ENCODE measurements around the gene BCL7C.

Gene BCL7C

GRCh38 chr16:30920891-30921290, 27.0 kb upstream of the BCL7C start:
- H3K4me1 ChIP-seq: peaks cover 28 to 62% (median 48%) of the 10 kb centered on the region in 10 experiments
- H3K9ac ChIP-seq: peak overlapping the region in 9 of 11 experiments; percentile 20 to 94 (median 86); a peak in 15 of 22 replicates
- peak overlapping the region; percentile 75 to 93 (median 86) for H3K4me2 ChIP-seq

GRCh38 chr16:30918614-30919013, 24.7 kb upstream of the BCL7C start:
- Histone ChIP-seq H3K9ac (no peak overlapping the region), H3K27ac (no peak overlapping the region), H4K20me1 (no peaks in the 10 kb centered on the region), H3K4me2 (peak overlapping the region in 8 of 11 experiments; percentile 1 to 40 (median 31); a peak in 8 of 22 replicates), H3K9me3 (replicated peaks in 1 of 11) (no peaks in the 10 kb centered on the region; a peak in 1 of 22 replicates), H3K27me3 (no peaks in the 10 kb centered on the region), H3K4me3 (no peak overlapping the region), H3K4me1 (peaks cover 14 to 63% (median 48%) of the 10 kb centered on the region in 10 experiments), H3K36me3 (no peaks in the 10 kb centered on the region)
- TF ChIP-seq Cebpa-rat (IDR thresholded peaks at IDR 0.05): no peak

More at GRCh38 chr16:30920891-30921290, 27.0 kb upstream of the BCL7C start:
- no peak for TF ChIP-seq Cebpa-rat (IDR thresholded peaks at IDR 0.05)
- Histone ChIP-seq H3K27ac (peak overlapping the region in 9 of 11 experiments; percentile 12 to 98 (median 91); a peak in 15 of 22 replicates), H3K36me3 (peaks cover 0 to 8% (median 5%) of the 10 kb centered on the region in 11 experiments; a peak in 8 of 22 replicates), H3K4me3 (peak overlapping the region in 5 of 10 experiments; percentile 4 to 92 (median 90); a peak in 4 of 20 replicates), H4K20me1 (peaks cover 0 to 15% (median 9%) of the 10 kb centered on the region in 11 experiments; a peak in 16 of 22 replicates), H3K27me3 (no peaks in the 10 kb centered on the region), H3K9me3 (replicated peaks in 1 of 11) (no peaks in the 10 kb centered on the region; a peak in 1 of 22 replicates)

GRCh38 chr16:30914830-30915229, 21.0 kb upstream of the BCL7C start:
- Histone ChIP-seq H3K4me1 (peaks cover 6 to 48% (median 39%) of the 10 kb centered on the region in 10 experiments; a peak in 19 of 20 replicates), H3K9me3 (replicated peaks in 1 of 11) (no peaks in the 10 kb centered on the region; a peak in 1 of 22 replicates), H3K9ac (peak overlapping the region in 1 of 11 experiments; percentile 29; a peak in 1 of 22 replicates), H3K4me3 (no peak overlapping the region), H3K36me3 (no peaks in the 10 kb centered on the region), H4K20me1 (no peaks in the 10 kb centered on the region), H3K4me2 (peak overlapping the region in 8 of 11 experiments; percentile 28 to 62 (median 44); a peak in 16 of 22 replicates), H3K27me3 (no peaks in the 10 kb centered on the region), H3K27ac (no peak overlapping the region)
- no peak for TF ChIP-seq Cebpa-rat (IDR thresholded peaks at IDR 0.05)

GRCh38 chr16:30912794-30913412, 19.0 kb upstream of the BCL7C start:
- H3K4me3 ChIP-seq: no peak overlapping the region
- H3K27ac ChIP-seq: no peak overlapping the region
- no peak overlapping the region for H3K9ac ChIP-seq
- TF ChIP-seq Cebpa-rat (IDR thresholded peaks at IDR 0.05): no peak
- no peaks in the 10 kb centered on the region for H4K20me1 ChIP-seq
- peaks cover 0 to 40% (median 27%) of the 10 kb centered on the region in 10 experiments; a peak in 16 of 20 replicates for H3K4me1 ChIP-seq
- H3K36me3 ChIP-seq: no peaks in the 10 kb centered on the region
- no peaks in the 10 kb centered on the region for H3K27me3 ChIP-seq
- H3K9me3 ChIP-seq (replicated peaks in 1 of 11): no peaks in the 10 kb centered on the region
- H3K4me2 ChIP-seq: no peak overlapping the region

- TF ChIP-seq Cebpa-rat (IDR thresholded peaks at IDR 0.05): no peak
- Histone ChIP-seq H3K36me3 (no peaks in the 10 kb centered on the region), H3K27me3 (no peaks in the 10 kb centered on the region), H3K4me1 (peaks cover 6 to 44% (median 32%) of the 10 kb centered on the region in 10 experiments), H3K4me3 (no peak overlapping the region), H3K27ac (no peak overlapping the region), H3K9me3 (replicated peaks in 1 of 11) (no peaks in the 10 kb centered on the region), H3K9ac (peak overlapping the region in 6 of 11 experiments; percentile 23 to 54 (median 26); a peak in 4 of 22 replicates), H3K4me2 (peak overlapping the region in 8 of 11 experiments; percentile 9 to 49 (median 38); a peak in 13 of 22 replicates), H4K20me1 (no peaks in the 10 kb centered on the region)
These were observed 16.7 kb upstream of the BCL7C start for GRCh38 chr16:30910427-30911029.

GRCh38 chr16:30907064-30907463, 13.2 kb upstream of the BCL7C start:
- Histone ChIP-seq H3K9ac (no peak overlapping the region), H3K4me1 (peaks cover 36 to 53% (median 46%) of the 10 kb centered on the region in 10 experiments), H3K4me3 (no peak overlapping the region), H3K9me3 (replicated peaks in 1 of 11) (peaks cover 0 to 14% (median 10%) of the 10 kb centered on the region in 11 experiments; a peak in 17 of 22 replicates), H4K20me1 (no peaks in the 10 kb centered on the region), H3K27me3 (no peaks in the 10 kb centered on the region), H3K27ac (no peak overlapping the region), H3K4me2 (peak overlapping the region in 1 of 11 experiments; percentile 55; a peak in 1 of 22 replicates), H3K36me3 (no peaks in the 10 kb centered on the region)
- no peak for TF ChIP-seq Cebpa-rat (IDR thresholded peaks at IDR 0.05)

- no peak for TF ChIP-seq Cebpa-rat (IDR thresholded peaks at IDR 0.05)
- Histone ChIP-seq H3K9ac (peak overlapping the region; percentile 61 to 99 (median 97); a peak in 21 of 22 replicates), H3K9me3 (replicated peaks in 1 of 11) (peaks cover 0 to 14% (median 10%) of the 10 kb centered on the region in 11 experiments; a peak in 17 of 22 replicates), H4K20me1 (no peaks in the 10 kb centered on the region), H3K27me3 (no peaks in the 10 kb centered on the region), H3K4me1 (peaks cover 45 to 57% (median 51%) of the 10 kb centered on the region in 10 experiments), H3K4me3 (peak overlapping the region in 9 of 10 experiments; percentile 1 to 53 (median 27); a peak in 14 of 20 replicates), H3K4me2 (peak overlapping the region; percentile 82 to 98 (median 98)), H3K27ac (peak overlapping the region; percentile 91 to 100 (median 97)), H3K36me3 (no peaks in the 10 kb centered on the region)
These were observed 10.4 kb upstream of the BCL7C start for GRCh38 chr16:30904114-30904780.

GRCh38 chr16:30903596-30903995, 9.7 kb upstream of the BCL7C start:
- no peaks in the 10 kb centered on the region for H3K27me3 ChIP-seq
- H3K9me3 ChIP-seq (replicated peaks in 1 of 11): peaks cover 0 to 14% (median 10%) of the 10 kb centered on the region in 11 experiments; a peak in 17 of 22 replicates
- H3K9ac ChIP-seq: peak overlapping the region; percentile 61 to 99 (median 97); a peak in 21 of 22 replicates
- H3K36me3 ChIP-seq: no peaks in the 10 kb centered on the region
- peak overlapping the region; percentile 91 to 100 (median 97) for H3K27ac ChIP-seq
- peaks cover 45 to 57% (median 51%) of the 10 kb centered on the region in 10 experiments for H3K4me1 ChIP-seq
- peak overlapping the region in 7 of 10 experiments; percentile 1 to 71 (median 32); a peak in 5 of 20 replicates for H3K4me3 ChIP-seq
- no peaks in the 10 kb centered on the region for H4K20me1 ChIP-seq
- TF ChIP-seq Cebpa-rat (IDR thresholded peaks at IDR 0.05): no peak; a peak in 1 of 22 replicates
- peak overlapping the region; percentile 82 to 98 (median 98) for H3K4me2 ChIP-seq
